Keratinocyte (primary cell): ENCODE results near the gene SUMO4. TPM values are rescaled to one million over a fixed set of nuclear protein-coding genes. Genes with fewer than 3 reads are reported as not detected.

Source experiments
- DNase-seq: peaks from one replicate; pipeline ENCODE4 v3.0.0-alpha.2; 2011; ENCODE audit warnings: low read depth, missing footprints, low spot score
- FAIRE-seq: peaks from 2 replicates; lab custom pipeline; 2011; peaks lifted over from hg19 to GRCh38; lab: Jason Lieb, UNC
- H2AFZ ChIP-seq: 2 replicates; pipeline ENCODE4 v1.6.0; 2012; ENCODE audit warnings: low read length, control low read depth, inconsistent platforms; ENCODE audit not compliant: control insufficient read depth
- H3K27ac ChIP-seq: 2 replicates; pipeline ENCODE4 v1.5.1; 2011; ENCODE audit warnings: low read length; ENCODE audit not compliant: control insufficient read depth, insufficient read depth
- H3K27me3 ChIP-seq: 3 replicates; pipeline ENCODE4 v1.6.0; 2011; ENCODE audit warnings: low read length; ENCODE audit not compliant: control insufficient read depth, insufficient read depth; ENCODE audit errors: extremely low read depth
- H3K36me3 ChIP-seq, 2 experiments: 2 replicates in 1 of 2; 3 replicates in 1 of 2; pipeline ENCODE4 v1.5.1; 2011; ENCODE audit warnings: low read length in 2 of 2, mild to moderate bottlenecking in 1 of 2; ENCODE audit not compliant: control insufficient read depth in 2 of 2, insufficient read depth in 2 of 2; ENCODE audit errors: extremely low read depth in 1 of 2
- H3K4me1 ChIP-seq: 3 replicates; pipeline ENCODE4 v1.5.1; 2011; ENCODE audit warnings: low read length; ENCODE audit not compliant: control insufficient read depth, insufficient read depth; ENCODE audit errors: extremely low read depth
- H3K4me2 ChIP-seq: 3 replicates; pipeline ENCODE4 v1.6.0; 2011; ENCODE audit warnings: low read depth, low read length; ENCODE audit not compliant: control insufficient read depth, insufficient read depth; ENCODE audit errors: extremely low read depth
- H3K4me3 ChIP-seq, 3 experiments: fragments of 200-600 bp in 1 of 3; sonication (generic) in 1 of 3; 2 replicates in 2 of 3; 3 replicates in 1 of 3; pipeline ENCODE4 v1.5.1; 2011 to 2016; ENCODE audit warnings: low read length in 3 of 3, mild to moderate bottlenecking in 3 of 3, control low read depth in 2 of 3, inconsistent platforms in 1 of 3, low read depth in 1 of 3, mixed read lengths in 1 of 3, mixed run types in 1 of 3, moderate library complexity in 1 of 3; ENCODE audit not compliant: control insufficient read depth in 2 of 3, insufficient read depth in 2 of 3; ENCODE audit errors: extremely low read depth in 1 of 3
- H3K79me2 ChIP-seq: 2 replicates; pipeline ENCODE4 v1.6.0; 2012; ENCODE audit warnings: low read length; ENCODE audit not compliant: control insufficient read depth, insufficient read depth
- H3K9ac ChIP-seq: 3 replicates; pipeline ENCODE4 v1.6.0; 2011; ENCODE audit warnings: low read length; ENCODE audit not compliant: control insufficient read depth, insufficient read depth; ENCODE audit errors: extremely low read depth
- H3K9me1 ChIP-seq: 3 replicates; pipeline ENCODE4 v1.6.0; 2011; ENCODE audit warnings: low read length; ENCODE audit not compliant: control insufficient read depth, insufficient read depth; ENCODE audit errors: extremely low read depth
- H3K9me3 ChIP-seq: 2 replicates; pipeline ENCODE4 v1.5.1; 2012; ENCODE audit warnings: low read depth, low read length; ENCODE audit not compliant: control insufficient read depth
- H4K20me1 ChIP-seq: 3 replicates; pipeline ENCODE4 v1.6.0; 2011; ENCODE audit warnings: low read length; ENCODE audit not compliant: control insufficient read depth, insufficient read depth; ENCODE audit errors: extremely low read depth
- EZH2 ChIP-seq: IDR thresholded peaks from one replicate; pipeline ENCODE4 v1.6.1; 2012; ENCODE audit warnings: inconsistent platforms, mild to moderate bottlenecking, low read length, moderate library complexity
- dilution Hi-C: fragments of 300-500 bp; cut with MboI; formaldehyde crosslinking; loops from one replicate; pipeline ENCODE4 v1.7.0; 2020; ENCODE audit warnings: low sequenced_read_pairs; ENCODE audit not compliant: extremely low pct_ligation_motif_present
- polyA minus RNA-seq, 3 experiments: library from RNA; depleted of rRNA, polyadenylated mRNA; stranded (reverse); fragments of >200 nt; gene quantifications; 1 replicate in 1 of 3; 2 replicates in 1 of 3; 3 replicates in 1 of 3; pipeline ENCODE4 v1.2.3, GENCODE V29; 2011
- polyA plus RNA-seq, 5 experiments: library from polyadenylated mRNA; depleted of rRNA in 3 of 5; stranded (reverse) in 3 of 5; stranded (forward) in 1 of 5; unstranded in 1 of 5; fragments of >200 nt; gene quantifications; 1 replicate in 1 of 5; 2 replicates in 3 of 5; 3 replicates in 1 of 5; pipeline versions ENCODE4 v1.2.1 to v1.2.3, GENCODE V29; 2011 to 2012; ENCODE audit warnings: missing spikeins in 2 of 5, low read depth in 1 of 5, low replicate concordance in 1 of 5
- TF ChIP-seq, protein P1 (sequence below), 3 experiments: IDR thresholded peaks in 1 of 3; conservative IDR thresholded peaks in 1 of 3; optimal IDR thresholded peaks in 1 of 3; 2 replicates in 2 of 3; 3 replicates in 1 of 3; pipeline versions ENCODE3 to v1.5.1; 2011; ENCODE audit warnings: low read length in 3 of 3, mild to moderate bottlenecking in 3 of 3, moderate library complexity in 2 of 3, control low read depth in 1 of 3, inconsistent platforms in 1 of 3; ENCODE audit not compliant: insufficient read depth in 2 of 3; ENCODE audit errors: extremely low read depth in 1 of 3

The SUMO4 gene
- polyA plus RNA-seq: 0.09 TPM in 2 of 3 replicates, not detected in the other
- 0.50 TPM for polyA plus RNA-seq (2011; ENCODE audit: low read depth)
- polyA plus RNA-seq (2011; cell fraction: cytosol; rRNA removed): not detected in 2 replicates
- polyA plus RNA-seq (2011; cell fraction: nucleus; rRNA removed): 0.32 and 0.97 TPM in 2 replicates
- 0.58 TPM in 1 of 2 replicates, not detected in the other for polyA plus RNA-seq (2012; ENCODE audit: low replicate concordance)
- polyA minus RNA-seq: 1.1 to 7.8 TPM in 2 of 3 replicates, not detected in the other
- polyA minus RNA-seq (2011; cell fraction: cytosol; rRNA and poly(A)+ RNA removed): not detected
- 3.6 and 5.3 TPM in 2 replicates for polyA minus RNA-seq (2011; cell fraction: nucleus; rRNA and poly(A)+ RNA removed)

DNA sequence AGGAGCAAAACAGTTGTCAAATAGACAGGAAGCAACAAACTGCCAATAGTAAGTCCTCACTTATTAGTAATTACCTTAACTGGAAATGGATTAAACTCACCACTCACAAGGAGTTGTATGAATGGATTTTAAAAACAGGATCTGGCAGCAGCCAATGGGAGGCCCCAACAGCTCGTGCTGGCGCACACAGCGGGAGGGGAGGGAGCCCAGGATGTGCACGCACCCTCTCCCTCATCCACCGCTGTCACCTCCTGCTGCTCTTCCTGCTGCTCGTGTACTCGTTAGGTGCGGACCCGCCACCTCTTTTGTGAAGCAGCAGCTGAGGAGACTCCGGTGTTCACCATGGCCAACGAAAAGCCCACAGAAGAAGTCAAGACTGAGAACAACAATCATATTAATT lies at the start of gene SUMO4:
Gene SUMO4, plus strand, starts transcription at position 213 of the 400 bp plus-strand sequence. Its CDS starts 130 bp downstream, at position 343.
- Histone ChIP-seq H2AFZ (no peak within 1 kb of the TSS), H3K27ac (no peak within 1 kb of the TSS), H3K4me3 (no peak within 1 kb of the TSS), H3K4me1 (peaks cover 2% of the 10 kb centered on the region), H3K4me2 (no peak within 1 kb of the TSS), H3K79me2 (peaks cover 3% of the 10 kb centered on the region), H3K36me3 (peaks cover 1 to 9% of the 10 kb centered on the region in 2 experiments), H3K27me3 (no peaks in the 10 kb centered on the region), H3K9me1 (no peaks in the 10 kb centered on the region), H4K20me1 (no peaks in the 10 kb centered on the region), H3K9ac (no peak within 1 kb of the TSS), H3K9me3 (no peaks in the 10 kb centered on the region)
- TF ChIP-seq, protein P1, sequence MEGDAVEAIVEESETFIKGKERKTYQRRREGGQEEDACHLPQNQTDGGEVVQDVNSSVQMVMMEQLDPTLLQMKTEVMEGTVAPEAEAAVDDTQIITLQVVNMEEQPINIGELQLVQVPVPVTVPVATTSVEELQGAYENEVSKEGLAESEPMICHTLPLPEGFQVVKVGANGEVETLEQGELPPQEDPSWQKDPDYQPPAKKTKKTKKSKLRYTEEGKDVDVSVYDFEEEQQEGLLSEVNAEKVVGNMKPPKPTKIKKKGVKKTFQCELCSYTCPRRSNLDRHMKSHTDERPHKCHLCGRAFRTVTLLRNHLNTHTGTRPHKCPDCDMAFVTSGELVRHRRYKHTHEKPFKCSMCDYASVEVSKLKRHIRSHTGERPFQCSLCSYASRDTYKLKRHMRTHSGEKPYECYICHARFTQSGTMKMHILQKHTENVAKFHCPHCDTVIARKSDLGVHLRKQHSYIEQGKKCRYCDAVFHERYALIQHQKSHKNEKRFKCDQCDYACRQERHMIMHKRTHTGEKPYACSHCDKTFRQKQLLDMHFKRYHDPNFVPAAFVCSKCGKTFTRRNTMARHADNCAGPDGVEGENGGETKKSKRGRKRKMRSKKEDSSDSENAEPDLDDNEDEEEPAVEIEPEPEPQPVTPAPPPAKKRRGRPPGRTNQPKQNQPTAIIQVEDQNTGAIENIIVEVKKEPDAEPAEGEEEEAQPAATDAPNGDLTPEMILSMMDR (optimal IDR thresholded peaks at IDR 0.05 in 1 of 3, IDR thresholded peaks at IDR 0.05 in 1 of 3, conservative IDR thresholded peaks at IDR 0.05 in 1 of 3; ENCODE audit: extremely low read depth in 1 of 3, insufficient read depth in 2 of 3, low read length in 3 of 3): no peak
- TF ChIP-seq EZH2: no peak
- dilution Hi-C loops: loop anchor here (25.0 kb wide), 1 partner anchor 313 kb away; no protein-coding TSS in a partner anchor
- DNase-seq (no peak), FAIRE-seq (no peak)

DNA sequence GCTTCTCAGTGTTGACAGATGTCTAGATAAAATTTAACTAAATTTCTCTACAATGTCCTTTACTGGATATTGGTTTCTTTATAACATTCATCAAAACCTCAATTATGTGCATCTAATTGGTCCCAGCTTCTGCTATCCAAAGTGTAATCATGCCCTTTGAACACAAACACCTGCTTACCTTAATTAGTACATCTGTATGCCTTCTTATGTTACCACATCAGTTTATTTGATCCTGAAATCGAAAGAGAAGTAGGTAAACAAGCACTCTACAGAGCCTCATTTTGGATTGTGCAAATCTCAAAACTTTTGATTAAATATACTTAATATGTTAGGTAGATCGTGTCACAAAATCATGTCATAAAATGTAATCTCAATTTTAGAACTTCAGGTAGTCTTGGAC lies 46.1 kb upstream of the SUMO4 start:
- no peak overlapping the region for H2AFZ ChIP-seq
- peaks cover 82% of the 10 kb centered on the region for H3K79me2 ChIP-seq
- no peaks in the 10 kb centered on the region for H3K27me3 ChIP-seq
- H3K9me3 ChIP-seq: no peaks in the 10 kb centered on the region
- no peaks in the 10 kb centered on the region for H4K20me1 ChIP-seq
- no peak overlapping the region for H3K9ac ChIP-seq
- DNase-seq: no peak
- no peak for FAIRE-seq
- no peak overlapping the region for H3K4me2 ChIP-seq
- H3K9me1 ChIP-seq: no peaks in the 10 kb centered on the region
- H3K27ac ChIP-seq: no peak overlapping the region
- dilution Hi-C loops: no loop called here
- peaks cover 0 to 1% of the 10 kb centered on the region in 2 experiments for H3K36me3 ChIP-seq
- H3K4me3 ChIP-seq: no peak overlapping the region
- TF ChIP-seq EZH2: no peak
- TF ChIP-seq, protein P1 (optimal IDR thresholded peaks at IDR 0.05 in 1 of 3, IDR thresholded peaks at IDR 0.05 in 1 of 3, conservative IDR thresholded peaks at IDR 0.05 in 1 of 3; ENCODE audit: extremely low read depth in 1 of 3, insufficient read depth in 2 of 3, low read length in 3 of 3): no peak
- H3K4me1 ChIP-seq: no peaks in the 10 kb centered on the region
